GM12878 (cell line): ENCODE data around the gene WDR48. TPM values are rescaled to one million over a fixed set of nuclear protein-coding genes. Genes with fewer than 3 reads are reported as not detected.

ENCODE experiments used
- ATAC-seq: fragments of 200-7000 bp; cut with Tn5 transposase; 3 replicates; pipeline ENCODE4 v1.9.1; 2020; ENCODE audit warnings: mild to moderate bottlenecking, moderate library complexity
- BruUV-seq: library from RNA; stranded (reverse); fragments of 400-500 nt; replicated peaks from 2 replicates; lab custom pipeline; 2021; lab: Mats Ljungman, UMichigan
- CTCF ChIA-PET: fragments of 300-600 bp; sonication (Branson Sonifier 250); formaldehyde crosslinking; extraction: SDS; loops from one replicate; lab custom pipeline; 2021; ENCODE audit warnings: inconsistent platforms; lab: Yijun Ruan, JAX
- POLR2A ChIA-PET: fragments of 350-600 bp; formaldehyde crosslinking; extraction: SDS; loops from one replicate; lab custom pipeline; 2021; ENCODE audit warnings: inconsistent platforms; lab: Charles Lee
- RAD21 ChIA-PET: fragments of 300-600 bp; sonication (Branson Sonifier 250); formaldehyde crosslinking; loops from one replicate; lab custom pipeline; 2023; ENCODE audit warnings: antibody characterized with exemption; ENCODE audit not compliant: unreplicated experiment; lab: Charles Lee
- SMC1A ChIA-PET: fragments of 300-600 bp; sonication (Branson Sonifier 250); formaldehyde crosslinking; loops from one replicate; lab custom pipeline; 2023; ENCODE audit not compliant: unreplicated experiment, uncharacterized antibody; lab: Charles Lee
- DNase-seq: peaks from one replicate; pipeline ENCODE4 v3.0.0-alpha.2; 2011; ENCODE audit warnings: low read depth, low spot score
- FAIRE-seq: peaks from 3 replicates; lab custom pipeline; 2011; peaks lifted over from hg19 to GRCh38; lab: Jason Lieb, UNC
- H2AFZ ChIP-seq: 2 replicates; pipeline ENCODE4 v1.6.0; 2011; ENCODE audit warnings: low read depth, low read length, control low read depth; ENCODE audit not compliant: control insufficient read depth
- H3K27ac ChIP-seq: 2 replicates; pipeline ENCODE4 v1.5.1; 2011; ENCODE audit warnings: control low read depth; ENCODE audit not compliant: control insufficient read depth, insufficient read depth
- H3K27me3 ChIP-seq, 2 experiments: replicated peaks in 1 of 2; 2 replicates each; pipeline versions ENCODE4 v1.6.0 to v1.6.1; 2011; ENCODE audit warnings: low read length in 1 of 2; ENCODE audit not compliant: control insufficient read depth in 2 of 2, insufficient read depth in 2 of 2
- H3K36me3 ChIP-seq, 2 experiments: 2 replicates each; pipeline ENCODE4 v1.5.1; 2011; ENCODE audit warnings: low read length in 1 of 2; ENCODE audit not compliant: control insufficient read depth in 2 of 2, insufficient read depth in 2 of 2
- H3K4me1 ChIP-seq: 2 replicates; pipeline ENCODE4 v1.6.1; 2011; ENCODE audit warnings: mild to moderate bottlenecking, low read length, moderate library complexity, mixed read lengths; ENCODE audit not compliant: control insufficient read depth, insufficient read depth
- H3K4me2 ChIP-seq: 2 replicates; pipeline ENCODE4 v1.6.0; 2011; ENCODE audit warnings: control low read depth; ENCODE audit not compliant: control insufficient read depth, insufficient read depth
- H3K4me3 ChIP-seq: fragments of 200-600 bp; sonication (generic); 2 replicates; pipeline ENCODE4 v1.5.1; 2016
- H3K79me2 ChIP-seq: 2 replicates; pipeline ENCODE4 v1.6.0; 2011; ENCODE audit warnings: low read length; ENCODE audit not compliant: control insufficient read depth, insufficient read depth
- H3K9ac ChIP-seq: 2 replicates; pipeline ENCODE4 v1.8.0; 2011; ENCODE audit warnings: low read length, control low read depth, mixed read lengths; ENCODE audit not compliant: control insufficient read depth, insufficient read depth
- H3K9me3 ChIP-seq: replicated peaks from 3 replicates; pipeline ENCODE4 v1.5.1; 2011; ENCODE audit warnings: mild to moderate bottlenecking, low read length; ENCODE audit not compliant: control insufficient read depth, insufficient read depth
- H4K20me1 ChIP-seq: 2 replicates; pipeline ENCODE4 v1.6.0; 2011; ENCODE audit not compliant: control insufficient read depth, insufficient read depth
- E2F8 ChIP-seq: fragments of 450-650 bp; IDR thresholded peaks from 2 replicates; pipeline ENCODE4 v1.6.1; 2018; ENCODE audit warnings: mild to moderate bottlenecking, low read depth, moderate library complexity; ENCODE audit not compliant: partially characterized antibody
- NBN ChIP-seq: fragments of 450-650 bp; IDR thresholded peaks from 2 replicates; pipeline ENCODE4 v1.6.1; 2016
- PBX3 ChIP-seq: IDR thresholded peaks from 2 replicates; pipeline ENCODE4 v1.6.1; 2011; ENCODE audit warnings: mild to moderate bottlenecking, low read depth, low read length, moderate library complexity; ENCODE audit not compliant: insufficient replicate concordance
- RAD21 ChIP-seq: IDR thresholded peaks from 2 replicates; pipeline ENCODE4 v1.6.1; 2011; ENCODE audit warnings: mild to moderate bottlenecking, low read depth, low read length, moderate library complexity; ENCODE audit not compliant: insufficient read depth
- REST ChIP-seq: IDR thresholded peaks from 2 replicates; pipeline ENCODE4 v1.6.1; 2012; ENCODE audit warnings: mild to moderate bottlenecking, low read depth, low read length
- SREBF1 ChIP-seq: IDR thresholded peaks from 2 replicates; pipeline ENCODE4 v1.6.1; 2012; ENCODE audit warnings: mild to moderate bottlenecking, low read length
- SREBF2 ChIP-seq: IDR thresholded peaks from 2 replicates; pipeline ENCODE4 v1.6.1; 2012; ENCODE audit warnings: mild to moderate bottlenecking, low read length
- ZNF592 ChIP-seq: fragments of 450-650 bp; IDR thresholded peaks from 2 replicates; pipeline ENCODE4 v1.6.1; 2017; ENCODE audit warnings: mild to moderate bottlenecking, moderate library complexity
- ZNF622 ChIP-seq: fragments of 450-650 bp; IDR thresholded peaks from 2 replicates; pipeline ENCODE4 v1.6.1; 2017; ENCODE audit warnings: mild to moderate bottlenecking, inconsistent platforms
- WGBS: methylation state at CpG from one replicate; pipeline ENCODE4 v1.1.6; 2016; ENCODE audit warnings: low lambda C conversion rate; ENCODE audit not compliant: insufficient replicate concordance, insufficient coverage; ENCODE audit errors: missing lambda C conversion rate; 5-methylcytosine and 5-hydroxymethylcytosine counted together
- in situ Hi-C: fragments of 300-500 bp; cut with MboI; formaldehyde crosslinking; loops from 9 replicates; pipeline ENCODE4 v1.14.3; 2018; ENCODE audit warnings: mixed read lengths
- intact Hi-C: fragments of 100-400 bp; cut with micrococcal nuclease; formaldehyde crosslinking; loops from one replicate; pipeline ENCODE4 v1.14.2; 2022; ENCODE audit not compliant: unreplicated experiment
- polyA plus RNA-seq, 11 experiments: library from polyadenylated mRNA; depleted of rRNA in 4 of 11; unstranded in 6 of 11; stranded (reverse) in 5 of 11; fragments of >200 nt; fragmentation: Nextera tagmentation in 4 of 11; fragmentation: Illumina TruSeq in 1 of 11; extraction: Ambion mirVana in 4 of 11; extraction: Trizol in 1 of 11; gene quantifications; 1 replicate in 1 of 11; 2 replicates in 10 of 11; pipeline versions ENCODE4 v1.2.1 to v1.2.3, GENCODE V29; 2011 to 2016; ENCODE audit warnings: inconsistent platforms in 2 of 11, missing spikeins in 2 of 11, low read depth in 1 of 11
- total RNA-seq, 4 experiments: library from RNA; depleted of rRNA in 3 of 4; stranded (reverse); fragments of >200 nt in 3 of 4; fragmentation: Illumina TruSeq in 1 of 4; extraction: Trizol in 1 of 4; gene quantifications; 2 replicates each; pipeline versions ENCODE4 v1.2.1 to v1.2.3, GENCODE V29; 2013 to 2021
- TF ChIP-seq, protein P1 (sequence below), 3 experiments: IDR thresholded peaks in 2 of 3; conservative IDR thresholded peaks in 1 of 3; 2 replicates each; pipeline ENCODE4 v1.5.1; 2011; ENCODE audit warnings: low read depth in 3 of 3, low read length in 3 of 3, mild to moderate bottlenecking in 3 of 3, control low read depth in 2 of 3, moderate library complexity in 2 of 3, inconsistent platforms in 1 of 3, mixed read lengths in 1 of 3; ENCODE audit not compliant: control insufficient read depth in 2 of 3, insufficient read depth in 1 of 3; ENCODE audit errors: extremely low read depth in 1 of 3

The WDR48 gene
- total and polyA plus RNA-seq, 10 of the 15 experiments (the other 5 are each of a cell fraction or from before 2014, with no cell fraction given) = 16.8 to 43.8 (median 29.0) TPM

- WGBS = 100% methylated on average over 2 of the region's 2 CpGs
- H3K79me2 ChIP-seq = no peaks in the 10 kb centered on the region
- H2AFZ ChIP-seq = no peak overlapping the region
- intact Hi-C loops (no loop called here), in situ Hi-C loops (no loop called here)
- no peaks in the 10 kb centered on the region for H3K36me3 ChIP-seq
- H3K27ac ChIP-seq = no peak overlapping the region
- H3K4me3 ChIP-seq = no peak overlapping the region
- no TSS peak for BruUV-seq
- ChIA-PET RAD21 (no interaction called here), CTCF (no interaction called here), SMC1A (interaction anchor here (1.2 kb wide), 2 partner anchors 20 to 166 kb away, joined by 3 read pairs; no protein-coding TSS in a partner anchor), POLR2A (no interaction called here)
- no peaks in the 10 kb centered on the region for H4K20me1 ChIP-seq
- H3K9me3 ChIP-seq = no peaks in the 10 kb centered on the region
- FAIRE-seq (no peak), ATAC-seq (no peak), DNase-seq (no peak)
- peaks cover 21% of the 10 kb centered on the region for H3K4me1 ChIP-seq
- no peak overlapping the region for H3K9ac ChIP-seq
- no peaks in the 10 kb centered on the region for H3K27me3 ChIP-seq
- no peak overlapping the region for H3K4me2 ChIP-seq
- TF ChIP-seq ZNF622 = no peak
- no peak for TF ChIP-seq REST
- no peak for TF ChIP-seq RAD21
- TF ChIP-seq NBN = no peak
- TF ChIP-seq, protein P1, sequence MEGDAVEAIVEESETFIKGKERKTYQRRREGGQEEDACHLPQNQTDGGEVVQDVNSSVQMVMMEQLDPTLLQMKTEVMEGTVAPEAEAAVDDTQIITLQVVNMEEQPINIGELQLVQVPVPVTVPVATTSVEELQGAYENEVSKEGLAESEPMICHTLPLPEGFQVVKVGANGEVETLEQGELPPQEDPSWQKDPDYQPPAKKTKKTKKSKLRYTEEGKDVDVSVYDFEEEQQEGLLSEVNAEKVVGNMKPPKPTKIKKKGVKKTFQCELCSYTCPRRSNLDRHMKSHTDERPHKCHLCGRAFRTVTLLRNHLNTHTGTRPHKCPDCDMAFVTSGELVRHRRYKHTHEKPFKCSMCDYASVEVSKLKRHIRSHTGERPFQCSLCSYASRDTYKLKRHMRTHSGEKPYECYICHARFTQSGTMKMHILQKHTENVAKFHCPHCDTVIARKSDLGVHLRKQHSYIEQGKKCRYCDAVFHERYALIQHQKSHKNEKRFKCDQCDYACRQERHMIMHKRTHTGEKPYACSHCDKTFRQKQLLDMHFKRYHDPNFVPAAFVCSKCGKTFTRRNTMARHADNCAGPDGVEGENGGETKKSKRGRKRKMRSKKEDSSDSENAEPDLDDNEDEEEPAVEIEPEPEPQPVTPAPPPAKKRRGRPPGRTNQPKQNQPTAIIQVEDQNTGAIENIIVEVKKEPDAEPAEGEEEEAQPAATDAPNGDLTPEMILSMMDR (IDR thresholded peaks at IDR 0.05 in 2 of 3, conservative IDR thresholded peaks at IDR 0.05 in 1 of 3; ENCODE audit: control insufficient read depth in 2 of 3, extremely low read depth in 1 of 3, insufficient read depth in 1 of 3, low read depth in 3 of 3, low read length in 3 of 3) = no peak
- no peak for TF ChIP-seq ZNF592
- no peak for TF ChIP-seq E2F8
- no peak for TF ChIP-seq PBX3
- no peak for TF ChIP-seq SREBF1
- no peak for TF ChIP-seq SREBF2
These were observed 69.8 kb downstream of the WDR48 start for GRCh38 chr3:39121621-39122020.
